Pulmonary artery endothelial cell (primary cell): Measurements from ENCODE around the gene IQSEC1. TPM values are rescaled to one million over a fixed set of nuclear protein-coding genes. Genes with fewer than 3 reads are reported as not detected.

Experiments
- DNase-seq: peaks from one replicate; pipeline ENCODE4 v3.0.0-alpha.2; 2011; ENCODE audit warnings: low read depth, low spot score
- total RNA-seq: library from RNA; depleted of rRNA; stranded (reverse); fragments of >200 nt; gene quantifications from 2 replicates; pipeline ENCODE4 v1.2.3, GENCODE V29; 2014

IQSEC1 gene
- 8.9 and 9.1 TPM in 2 replicates for total RNA-seq

GRCh38 chr3:13073326-13074005 is at the start of gene IQSEC1:
IQSEC1 (minus strand) TSS chr3:13073429; CDS start chr3:13073014, 415 bp downstream.
- DNase-seq = no peak

GRCh38 chr3:13122081-13123012 is 49.1 kb upstream of the IQSEC1 start:
- no peak for DNase-seq

- DNase-seq = no peak
Measured at GRCh38 chr3:13121553-13122001, 48.3 kb upstream of the IQSEC1 start.

GRCh38 chr3:13120928-13121552 is 47.8 kb upstream of the IQSEC1 start:
- DNase-seq = no peak

GRCh38 chr3:13120289-13120927 is 47.2 kb upstream of the IQSEC1 start:
- DNase-seq = no peak

- no peak for DNase-seq
Measured at GRCh38 chr3:13119471-13120220, 46.4 kb upstream of the IQSEC1 start.

GRCh38 chr3:13116426-13116825 is 43.2 kb upstream of the IQSEC1 start:
- no peak for DNase-seq

- no peak for DNase-seq
Measured at GRCh38 chr3:13115991-13116390, 42.8 kb upstream of the IQSEC1 start.

GRCh38 chr3:13115576-13115910 is 42.3 kb upstream of the IQSEC1 start:
- no peak for DNase-seq

- DNase-seq = no peak
Measured at GRCh38 chr3:13114811-13115575, 41.8 kb upstream of the IQSEC1 start.

GRCh38 chr3:13113346-13114330 is 40.4 kb upstream of the IQSEC1 start:
- no peak for DNase-seq

- DNase-seq = no peak
Measured at GRCh38 chr3:13112521-13113345, 39.5 kb upstream of the IQSEC1 start.

- DNase-seq = no peak
Measured at GRCh38 chr3:13111873-13112520, 38.8 kb upstream of the IQSEC1 start.

GRCh38 chr3:13111173-13111872 is 38.1 kb upstream of the IQSEC1 start:
- DNase-seq = no peak

GRCh38 chr3:13110678-13111116 is 37.5 kb upstream of the IQSEC1 start:
- DNase-seq = no peak

GRCh38 chr3:13109516-13109915 is 36.3 kb upstream of the IQSEC1 start:
- no peak for DNase-seq

GRCh38 chr3:13108861-13109260 is 35.6 kb upstream of the IQSEC1 start:
- no peak for DNase-seq
